Kidney capillary endothelial cell (primary cell): Measurements from ENCODE around the gene TFR2.
"Not testable (repeated sequence)": the region's sequence is repeated elsewhere in the genome, so short reads cannot be mapped to it uniquely, and the experiment has no call there.

Source experiments
- DNase-seq: peaks from one replicate; pipeline ENCODE4 v3.0.0-alpha.2; 2018; ENCODE audit warnings: low spot score

The TFR2 gene

GRCh38 chr7:100678291-100678984, 37.1 kb upstream of the TFR2 start:
- DNase-seq: no peak

- DNase-seq: no peak
These were observed 36.2 kb upstream of the TFR2 start for GRCh38 chr7:100677308-100678267.

- no peak for DNase-seq
These were observed 35.4 kb upstream of the TFR2 start for GRCh38 chr7:100676501-100677306.

- peak; percentile 43 for DNase-seq
These were observed 34.4 kb upstream of the TFR2 start for GRCh38 chr7:100675581-100676350.

DNA sequence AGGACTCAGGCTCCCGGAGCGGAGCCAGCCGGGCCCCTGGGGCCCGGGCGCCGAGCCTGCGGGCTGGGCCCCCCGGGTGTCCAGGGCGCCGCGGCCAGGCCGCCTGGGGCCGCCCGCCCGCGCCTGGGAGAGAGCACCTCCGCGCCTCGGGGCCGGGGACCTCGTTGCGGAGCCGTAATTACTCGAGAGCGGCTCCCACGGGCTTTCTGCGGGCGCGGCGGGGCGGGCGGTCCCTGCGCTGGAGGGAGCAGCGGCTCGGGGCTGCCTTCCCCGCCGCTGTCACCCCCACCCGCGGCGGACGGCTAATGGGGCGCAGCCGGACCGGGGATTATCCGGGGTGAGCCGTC, 33.7 kb upstream of the TFR2 start:
- DNase-seq: no peak

GRCh38 chr7:100674411-100675104, 33.2 kb upstream of the TFR2 start:
- DNase-seq: no peak

DNA sequence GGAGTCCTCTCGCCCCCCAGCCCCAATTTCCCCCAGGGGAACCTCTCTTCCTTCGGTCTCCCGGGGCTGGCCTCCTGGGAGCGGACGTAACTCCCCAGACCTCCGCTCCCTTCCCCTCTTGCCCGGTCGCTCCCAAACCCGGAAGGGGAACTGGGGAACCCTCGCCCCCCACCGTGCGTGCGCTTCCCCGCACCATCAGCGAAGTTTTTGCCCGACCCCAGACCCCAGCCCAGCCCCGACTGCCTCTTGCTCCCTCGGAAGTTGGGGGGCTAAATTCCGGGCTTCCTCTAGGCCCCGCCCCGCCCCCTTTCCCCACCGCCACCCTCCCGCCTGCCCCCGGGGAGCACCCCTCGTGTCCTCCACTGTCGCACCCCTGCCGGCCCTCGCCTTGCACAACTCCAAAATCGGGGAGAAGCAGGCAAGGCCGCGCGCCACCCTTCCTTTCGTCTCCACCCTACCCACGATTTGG, 32.6 kb upstream of the TFR2 start:
- DNase-seq: no peak

- DNase-seq: peak; percentile 97
These were observed 32.1 kb upstream of the TFR2 start, which contains the start of gene GNB2 for GRCh38 chr7:100673302-100673941. Gene GNB2, plus strand, starts transcription at chr7:100673740. Its CDS starts 2,526 bp downstream, at chr7:100676266.

DNA sequence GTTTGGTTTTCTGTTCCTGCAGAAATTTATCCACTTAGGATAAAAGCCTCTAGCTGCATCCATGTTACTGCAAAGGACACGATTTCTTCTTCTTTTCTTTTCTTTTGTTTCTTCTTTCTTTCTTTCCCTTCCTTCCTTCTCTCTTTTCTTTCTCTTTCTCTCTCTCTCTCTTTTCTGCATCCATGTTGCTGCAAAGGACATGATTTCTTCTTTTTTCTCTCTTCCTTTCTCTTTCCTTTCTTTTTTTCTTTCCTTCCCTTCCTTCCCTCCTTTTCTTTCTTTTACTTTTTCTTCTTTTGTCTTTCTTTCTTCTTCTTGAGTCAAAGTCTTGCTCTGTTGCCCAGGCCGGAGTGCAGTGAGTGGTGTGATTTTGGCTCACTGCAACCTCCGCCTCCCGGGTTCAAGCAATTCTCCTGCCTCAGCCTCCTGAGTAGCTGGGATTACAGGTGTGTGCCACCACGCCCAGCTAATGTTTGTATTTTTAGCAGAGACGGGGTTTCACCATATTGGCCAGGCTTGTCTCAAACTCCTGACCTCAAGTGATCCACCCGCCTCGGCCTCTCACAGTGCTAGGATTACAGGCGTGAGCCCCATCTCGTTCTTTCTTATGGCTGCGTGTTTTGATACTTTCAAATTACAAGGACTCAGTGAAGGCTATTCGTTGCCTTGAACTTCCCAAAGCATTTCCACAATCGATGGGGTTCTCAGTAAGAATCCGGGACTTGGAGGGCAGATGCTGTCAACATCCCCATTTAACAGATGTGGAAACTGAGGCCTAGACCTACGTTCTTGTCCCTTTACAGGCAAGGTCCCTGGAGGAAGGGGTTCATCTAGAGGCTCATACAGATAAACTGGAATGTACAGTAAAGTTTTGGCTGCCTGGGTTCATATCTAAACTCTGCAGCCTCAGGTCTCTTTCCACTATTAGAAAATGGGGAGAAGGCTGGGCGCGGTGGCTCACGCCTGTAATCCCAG, 30.3 kb upstream of the TFR2 start:
- DNase-seq: no peak

GRCh38 chr7:100670074-100670473, 28.7 kb upstream of the TFR2 start:
- DNase-seq: no peak

- DNase-seq: not testable (repeated sequence)
These were observed 27.8 kb upstream of the TFR2 start for GRCh38 chr7:100669106-100669505.

DNA sequence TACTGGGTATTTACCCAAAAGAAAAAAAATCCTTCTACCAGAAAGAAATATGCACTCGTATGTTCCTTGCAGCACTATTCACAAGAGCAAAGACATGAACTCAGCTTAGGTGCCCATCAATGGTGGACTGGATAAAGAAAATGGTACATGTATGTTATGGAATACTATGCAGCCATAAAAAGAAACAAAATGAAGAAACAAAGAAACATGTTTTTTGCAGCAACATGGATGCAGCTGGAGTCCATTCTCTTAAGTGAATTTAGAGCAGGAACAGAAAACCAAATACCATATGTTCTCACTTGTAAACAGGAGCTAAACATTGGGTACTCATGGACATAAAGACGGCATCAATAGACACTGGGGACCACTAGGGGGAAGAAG, 26.7 kb upstream of the TFR2 start:
- no peak for DNase-seq

DNA sequence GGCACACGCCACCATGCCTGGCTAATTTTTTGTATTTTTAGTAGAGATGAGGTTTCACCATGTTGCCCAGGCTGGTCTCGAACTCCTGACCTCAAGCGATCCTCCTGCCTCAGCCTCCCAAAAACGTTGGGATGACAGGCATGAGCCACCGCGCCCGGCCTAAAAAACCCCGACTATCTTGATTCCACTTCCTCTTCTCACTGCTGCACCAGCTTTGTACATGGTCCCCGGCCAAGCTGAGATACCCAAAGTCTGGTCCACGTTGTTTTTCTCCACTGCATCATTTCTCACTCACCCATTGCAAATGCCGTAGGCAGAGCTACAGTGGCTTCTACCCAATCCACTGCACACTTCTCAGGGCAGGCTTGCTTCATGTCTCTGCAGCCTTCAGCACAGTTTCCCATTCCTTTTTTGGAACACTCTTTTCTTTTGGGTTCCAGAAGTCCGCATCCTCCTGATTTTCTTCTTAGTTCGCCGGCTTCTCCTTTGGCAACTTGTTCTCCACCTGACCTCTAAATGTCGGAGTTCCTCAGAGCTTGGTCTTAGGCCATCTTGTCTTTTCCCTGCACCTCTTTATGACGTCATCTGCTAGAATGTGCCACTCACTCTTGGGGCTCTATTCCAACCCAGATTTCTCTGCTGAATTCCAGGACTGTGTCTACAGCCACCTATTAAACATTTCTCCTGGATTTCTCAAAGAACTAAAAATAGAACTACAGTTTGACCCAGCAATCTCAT, 26.1 kb upstream of the TFR2 start:
- DNase-seq: no peak

- no peak for DNase-seq
These were observed 23.9 kb upstream of the TFR2 start for GRCh38 chr7:100665168-100665726.

DNA sequence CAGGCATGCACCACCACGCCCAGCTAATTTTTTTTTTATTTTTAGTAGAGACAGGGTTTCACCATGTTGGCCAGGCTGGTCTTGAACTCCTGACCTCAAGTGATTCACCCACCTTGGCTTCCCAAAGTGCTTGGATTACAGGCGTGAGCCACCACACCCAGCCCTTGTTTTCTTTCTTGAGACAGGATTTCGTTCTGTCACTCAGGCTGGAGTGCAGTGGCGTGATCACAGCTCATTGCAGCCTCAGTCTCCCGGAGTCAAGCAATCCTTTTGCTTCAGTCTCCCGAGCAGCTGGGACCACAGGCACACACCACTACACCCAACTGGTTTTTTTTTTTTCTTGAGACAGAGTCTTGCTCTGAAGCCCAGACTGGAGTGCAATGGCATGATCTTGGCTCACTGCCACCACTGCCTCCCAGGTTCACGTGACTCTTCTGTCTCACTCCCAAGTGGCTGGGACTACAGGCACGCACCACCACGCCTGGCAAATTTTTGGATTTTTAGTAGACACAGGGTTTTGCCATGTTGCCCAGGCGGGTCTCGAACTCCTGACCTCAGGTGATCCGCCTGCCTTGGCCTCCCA, 20.9 kb upstream of the TFR2 start:
- DNase-seq: not testable (repeated sequence)

GRCh38 chr7:100655908-100656674, 14.7 kb upstream of the TFR2 start, which contains the start of gene ACTL6B:
Gene ACTL6B, minus strand, starts transcription at chr7:100656448. Its CDS starts 94 bp downstream, at chr7:100656354.
- peak; percentile 48 for DNase-seq
